HEK293 (cell line): ENCODE results near the gene METTL16.

Experiments used
- CTCF ChIA-PET: fragments of 350-600 bp; formaldehyde crosslinking; extraction: SDS; loops from one replicate; lab custom pipeline; 2021; ENCODE audit warnings: antibody characterized with exemption; lab: Yijun Ruan, JAX
- POLR2A ChIA-PET: fragments of 300-600 bp; formaldehyde crosslinking; extraction: SDS; loops from one replicate; lab custom pipeline; 2020; ENCODE audit warnings: antibody characterized with exemption, inconsistent platforms; lab: Yijun Ruan, JAX
- H3K27ac ChIP-seq: fragments of 200-500 bp; sonication (Bioruptor generic); 2 replicates; pipeline ENCODE4 v1.5.1; 2014; ENCODE audit warnings: low read depth, low read length, control low read depth, inconsistent platforms; ENCODE audit errors: extremely low read depth
- H3K36me3 ChIP-seq, 2 experiments: fragments of 200-500 bp in 1 of 2; sonication (Bioruptor generic) in 1 of 2; 1 replicate in 1 of 2; 2 replicates in 1 of 2; pipeline ENCODE4 v1.5.1; 2014 to 2017; ENCODE audit warnings: inconsistent platforms in 2 of 2, low read length in 2 of 2; ENCODE audit not compliant: control insufficient read depth in 2 of 2, insufficient read depth in 1 of 2
- H3K4me1 ChIP-seq: fragments of 200-500 bp; sonication (Bioruptor generic); 2 replicates; pipeline ENCODE4 v1.5.1; 2014; ENCODE audit warnings: mild to moderate bottlenecking, low read length, inconsistent platforms; ENCODE audit not compliant: control insufficient read depth, insufficient read depth
- H3K4me3 ChIP-seq: 2 replicates; pipeline ENCODE4 v1.5.1; 2011; ENCODE audit warnings: low read depth, mild to moderate bottlenecking, control low read depth, low read length, moderate library complexity
- H3K9me3 ChIP-seq: fragments of 200-500 bp; sonication (Bioruptor generic); 2 replicates; pipeline ENCODE4 v1.5.1; 2014; ENCODE audit warnings: low read depth, low read length, inconsistent platforms; ENCODE audit not compliant: control insufficient read depth, insufficient read depth
- EGR2 ChIP-seq: fragments of 450-650 bp; formaldehyde crosslinking; IDR thresholded peaks from 2 replicates; pipeline ENCODE4 v1.5.1; 2016; ENCODE audit warnings: low read depth, missing biosample characterization, missing genetic modification characterization
- HOXC10 ChIP-seq: sonication (generic); formaldehyde crosslinking; IDR thresholded peaks from 2 replicates; pipeline ENCODE4 v1.8.1; 2023; ENCODE audit warnings: mild to moderate bottlenecking, missing genetic modification reagents
- IKZF3 ChIP-seq: fragments of 450-650 bp; IDR thresholded peaks from 2 replicates; pipeline ENCODE4 v1.5.0; 2018; ENCODE audit warnings: missing biosample characterization, mild to moderate bottlenecking, missing genetic modification characterization, moderate library complexity
- KLF8 ChIP-seq: fragments of 450-650 bp; formaldehyde crosslinking; IDR thresholded peaks from 2 replicates; pipeline ENCODE4 v1.5.1; 2016; ENCODE audit warnings: missing biosample characterization, missing genetic modification characterization
- SCRT1 ChIP-seq: fragments of 450-650 bp; formaldehyde crosslinking; IDR thresholded peaks from 2 replicates; pipeline ENCODE4 v1.5.1; 2016; ENCODE audit warnings: missing biosample characterization, missing genetic modification characterization, borderline replicate concordance
- SP2 ChIP-seq: fragments of 450-650 bp; formaldehyde crosslinking; IDR thresholded peaks from 2 replicates; pipeline ENCODE4 v1.5.1; 2016; ENCODE audit warnings: missing biosample characterization, missing genetic modification characterization
- ZBTB20 ChIP-seq: fragments of 450-650 bp; formaldehyde crosslinking; IDR thresholded peaks from 2 replicates; pipeline ENCODE4 v1.5.1; 2016; ENCODE audit warnings: missing biosample characterization, missing genetic modification characterization
- ZBTB48 ChIP-seq: fragments of 450-650 bp; formaldehyde crosslinking; IDR thresholded peaks from 2 replicates; pipeline ENCODE4 v1.5.1; 2016; ENCODE audit warnings: missing biosample characterization, missing genetic modification characterization
- ZNF146 ChIP-seq: fragments of 450-650 bp; formaldehyde crosslinking; IDR thresholded peaks from 2 replicates; pipeline ENCODE4 v1.5.1; 2016; ENCODE audit warnings: missing biosample characterization, missing genetic modification characterization
- ZNF248 ChIP-seq: fragments of 450-650 bp; formaldehyde crosslinking; IDR thresholded peaks from 2 replicates; pipeline ENCODE4 v1.5.1; 2017; ENCODE audit warnings: missing biosample characterization, missing genetic modification characterization
- ZNF510 ChIP-seq: fragments of 450-650 bp; formaldehyde crosslinking; IDR thresholded peaks from 2 replicates; pipeline ENCODE4 v1.5.1; 2018; ENCODE audit warnings: mild to moderate bottlenecking, missing genetic modification characterization, missing biosample characterization; ENCODE audit not compliant: insufficient replicate concordance
- ZNF548 ChIP-seq: fragments of 450-650 bp; formaldehyde crosslinking; IDR thresholded peaks from 2 replicates; pipeline ENCODE4 v1.5.1; 2016; ENCODE audit warnings: missing biosample characterization, missing genetic modification characterization
- ZNF558 ChIP-seq: fragments of 450-650 bp; formaldehyde crosslinking; IDR thresholded peaks from 2 replicates; pipeline ENCODE4 v1.5.1; 2016; ENCODE audit warnings: missing biosample characterization, missing genetic modification characterization
- ZNF600 ChIP-seq: fragments of 450-650 bp; formaldehyde crosslinking; IDR thresholded peaks from 2 replicates; pipeline ENCODE4 v1.5.1; 2016; ENCODE audit warnings: missing biosample characterization, missing genetic modification characterization
- ZNF629 ChIP-seq: fragments of 450-650 bp; formaldehyde crosslinking; IDR thresholded peaks from 2 replicates; pipeline ENCODE4 v1.5.1; 2017; ENCODE audit warnings: missing biosample characterization, missing genetic modification characterization
- ZNF776 ChIP-seq: fragments of 450-650 bp; formaldehyde crosslinking; IDR thresholded peaks from 2 replicates; pipeline ENCODE4 v1.5.0; 2017; ENCODE audit warnings: missing biosample characterization, missing genetic modification characterization, borderline replicate concordance
- TF ChIP-seq, protein P1 (sequence below): fragments of 450-650 bp; formaldehyde crosslinking; IDR thresholded peaks from 2 replicates; pipeline ENCODE4 v1.5.1; 2016; ENCODE audit warnings: missing biosample characterization, missing genetic modification characterization
- TF ChIP-seq, protein P2 (sequence below): fragments of 450-650 bp; formaldehyde crosslinking; IDR thresholded peaks from 2 replicates; pipeline ENCODE4 v1.5.1; 2016; ENCODE audit warnings: missing biosample characterization, missing genetic modification characterization
- TF ChIP-seq, protein P3 (sequence below): fragments of 450-650 bp; formaldehyde crosslinking; IDR thresholded peaks from 2 replicates; pipeline ENCODE4 v1.5.1; 2016; ENCODE audit warnings: missing biosample characterization, missing genetic modification characterization
- TF ChIP-seq, protein P4 (sequence below): fragments of 450-650 bp; formaldehyde crosslinking; IDR thresholded peaks from 2 replicates; pipeline ENCODE4 v1.5.1; 2016; ENCODE audit warnings: missing biosample characterization, missing genetic modification characterization
- TF ChIP-seq, protein P5 (sequence below): fragments of 450-650 bp; formaldehyde crosslinking; IDR thresholded peaks from 2 replicates; pipeline ENCODE4 v1.5.0; 2017; ENCODE audit warnings: missing biosample characterization, missing genetic modification characterization, borderline replicate concordance

METTL16 gene

DNA sequence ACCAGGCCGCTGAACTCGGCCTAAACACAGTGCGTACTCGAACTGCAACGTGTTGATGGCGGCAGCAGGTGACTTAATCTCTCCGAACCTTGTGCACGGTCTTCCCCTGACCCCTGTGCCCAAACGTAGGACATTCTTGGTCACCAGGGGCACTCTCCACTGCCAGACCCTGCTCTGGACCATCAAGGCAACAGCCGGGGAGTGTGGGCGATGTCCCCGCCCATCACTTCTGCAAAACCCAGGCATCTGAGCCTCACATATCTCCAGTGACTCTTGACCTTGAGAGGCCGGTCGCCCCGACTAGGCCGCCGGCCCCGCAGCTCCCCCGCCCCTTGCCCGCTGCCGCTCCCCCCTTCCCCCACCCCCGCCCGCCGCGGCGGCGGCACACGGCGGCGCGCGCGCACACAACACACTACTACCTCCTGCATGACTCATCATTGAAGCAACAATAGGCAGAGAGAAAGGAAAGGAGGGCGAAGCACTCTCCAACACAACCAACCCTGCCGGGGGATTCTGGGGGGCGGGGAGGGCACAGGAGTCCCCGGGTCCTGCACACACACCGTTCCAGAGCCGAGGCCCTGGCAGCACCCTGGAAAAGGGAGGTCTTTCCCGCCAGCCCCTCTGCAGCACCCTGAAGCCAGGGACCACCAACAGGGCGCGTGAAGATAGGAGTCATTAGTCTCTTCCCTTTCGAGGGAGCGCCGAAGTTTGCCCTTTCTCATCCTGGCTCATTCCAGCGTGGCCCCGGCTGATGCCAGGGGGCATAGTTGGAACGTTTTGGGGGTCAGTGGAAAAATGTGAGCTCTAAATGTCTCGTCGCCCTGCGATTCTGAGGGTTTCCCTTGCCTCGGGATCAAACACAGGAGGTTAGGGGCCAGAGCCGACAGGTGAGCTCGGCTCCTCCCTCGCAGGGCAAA, 112.8 kb downstream of the METTL16 start:
- Histone ChIP-seq H3K9me3 (no peaks in the 10 kb centered on the region), H3K36me3 (no peaks in the 10 kb centered on the region), H3K4me3 (peak overlapping the region; percentile 48), H3K27ac (peak overlapping the region; percentile 92), H3K4me1 (peaks cover 40% of the 10 kb centered on the region)
- ChIA-PET POLR2A (interaction anchor here (1.0 to 3.6 kb wide), 7 partner anchors 10 to 95 kb away, joined by 4 to 25 read pairs (median 7); partner anchors contain the start of genes SMG6, SRR and TSR1), CTCF (interaction anchor here (0.6 to 11.4 kb wide), 5 partner anchors 10 to 17 kb away, joined by 3 to 116 read pairs (median 3); no protein-coding TSS in a partner anchor)
- TF ChIP-seq EGR2 (tag by site-specific recombination) (0 out of 2 replicates have a peak, but pooled peaks have one; percentile 27), ZNF248 (no peak), KLF8 (tag by site-specific recombination) (peak; percentile 32; the same call in 1 of the 2 replicates), ZNF776 (no peak), ZNF600 (tag by site-specific recombination) (peak; percentile 57), SCRT1 (0 out of 2 replicates have a peak, but pooled peaks have one; percentile 53), ZNF629 (tag by site-specific recombination) (peak; percentile 16; the same call in 1 of the 2 replicates), ZNF510 (no peak), SP2 (tag by site-specific recombination) (peak; percentile 50), ZBTB48 (tag by site-specific recombination) (peak; percentile 99), ZNF558 (tag by site-specific recombination) (no peak), ZNF146 (tag by site-specific recombination) (no peak), IKZF3 (peak; percentile 76; the same call in 1 of the 2 replicates), ZNF548 (tag by site-specific recombination) (no peak), ZBTB20 (peak; percentile 91), HOXC10 (CRISPR knock-in tag) (no peak)
- TF ChIP-seq, protein P1, sequence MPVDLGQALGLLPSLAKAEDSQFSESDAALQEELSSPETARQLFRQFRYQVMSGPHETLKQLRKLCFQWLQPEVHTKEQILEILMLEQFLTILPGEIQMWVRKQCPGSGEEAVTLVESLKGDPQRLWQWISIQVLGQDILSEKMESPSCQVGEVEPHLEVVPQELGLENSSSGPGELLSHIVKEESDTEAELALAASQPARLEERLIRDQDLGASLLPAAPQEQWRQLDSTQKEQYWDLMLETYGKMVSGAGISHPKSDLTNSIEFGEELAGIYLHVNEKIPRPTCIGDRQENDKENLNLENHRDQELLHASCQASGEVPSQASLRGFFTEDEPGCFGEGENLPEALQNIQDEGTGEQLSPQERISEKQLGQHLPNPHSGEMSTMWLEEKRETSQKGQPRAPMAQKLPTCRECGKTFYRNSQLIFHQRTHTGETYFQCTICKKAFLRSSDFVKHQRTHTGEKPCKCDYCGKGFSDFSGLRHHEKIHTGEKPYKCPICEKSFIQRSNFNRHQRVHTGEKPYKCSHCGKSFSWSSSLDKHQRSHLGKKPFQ (tag by site-specific recombination), result no peak
- TF ChIP-seq, protein P2, sequence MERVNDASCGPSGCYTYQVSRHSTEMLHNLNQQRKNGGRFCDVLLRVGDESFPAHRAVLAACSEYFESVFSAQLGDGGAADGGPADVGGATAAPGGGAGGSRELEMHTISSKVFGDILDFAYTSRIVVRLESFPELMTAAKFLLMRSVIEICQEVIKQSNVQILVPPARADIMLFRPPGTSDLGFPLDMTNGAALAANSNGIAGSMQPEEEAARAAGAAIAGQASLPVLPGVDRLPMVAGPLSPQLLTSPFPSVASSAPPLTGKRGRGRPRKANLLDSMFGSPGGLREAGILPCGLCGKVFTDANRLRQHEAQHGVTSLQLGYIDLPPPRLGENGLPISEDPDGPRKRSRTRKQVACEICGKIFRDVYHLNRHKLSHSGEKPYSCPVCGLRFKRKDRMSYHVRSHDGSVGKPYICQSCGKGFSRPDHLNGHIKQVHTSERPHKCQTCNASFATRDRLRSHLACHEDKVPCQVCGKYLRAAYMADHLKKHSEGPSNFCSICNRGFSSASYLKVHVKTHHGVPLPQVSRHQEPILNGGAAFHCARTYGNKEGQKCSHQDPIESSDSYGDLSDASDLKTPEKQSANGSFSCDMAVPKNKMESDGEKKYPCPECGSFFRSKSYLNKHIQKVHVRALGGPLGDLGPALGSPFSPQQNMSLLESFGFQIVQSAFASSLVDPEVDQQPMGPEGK, result peak; percentile 34; the same call in 1 of the 2 replicates
- TF ChIP-seq, protein P3, sequence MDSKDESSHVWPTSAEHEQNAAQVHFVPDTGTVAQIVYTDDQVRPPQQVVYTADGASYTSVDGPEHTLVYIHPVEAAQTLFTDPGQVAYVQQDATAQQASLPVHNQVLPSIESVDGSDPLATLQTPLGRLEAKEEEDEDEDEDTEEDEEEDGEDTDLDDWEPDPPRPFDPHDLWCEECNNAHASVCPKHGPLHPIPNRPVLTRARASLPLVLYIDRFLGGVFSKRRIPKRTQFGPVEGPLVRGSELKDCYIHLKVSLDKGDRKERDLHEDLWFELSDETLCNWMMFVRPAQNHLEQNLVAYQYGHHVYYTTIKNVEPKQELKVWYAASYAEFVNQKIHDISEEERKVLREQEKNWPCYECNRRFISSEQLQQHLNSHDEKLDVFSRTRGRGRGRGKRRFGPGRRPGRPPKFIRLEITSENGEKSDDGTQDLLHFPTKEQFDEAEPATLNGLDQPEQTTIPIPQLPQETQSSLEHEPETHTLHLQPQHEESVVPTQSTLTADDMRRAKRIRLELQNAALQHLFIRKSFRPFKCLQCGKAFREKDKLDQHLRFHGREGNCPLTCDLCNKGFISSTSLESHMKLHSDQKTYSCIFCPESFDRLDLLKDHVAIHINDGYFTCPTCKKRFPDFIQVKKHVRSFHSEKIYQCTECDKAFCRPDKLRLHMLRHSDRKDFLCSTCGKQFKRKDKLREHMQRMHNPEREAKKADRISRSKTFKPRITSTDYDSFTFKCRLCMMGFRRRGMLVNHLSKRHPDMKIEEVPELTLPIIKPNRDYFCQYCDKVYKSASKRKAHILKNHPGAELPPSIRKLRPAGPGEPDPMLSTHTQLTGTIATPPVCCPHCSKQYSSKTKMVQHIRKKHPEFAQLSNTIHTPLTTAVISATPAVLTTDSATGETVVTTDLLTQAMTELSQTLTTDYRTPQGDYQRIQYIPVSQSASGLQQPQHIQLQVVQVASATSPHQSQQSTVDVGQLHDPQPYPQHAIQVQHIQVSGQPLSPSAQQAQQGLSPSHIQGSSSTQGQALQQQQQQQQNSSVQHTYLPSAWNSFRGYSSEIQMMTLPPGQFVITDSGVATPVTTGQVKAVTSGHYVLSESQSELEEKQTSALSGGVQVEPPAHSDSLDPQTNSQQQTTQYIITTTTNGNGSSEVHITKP (tag by site-specific recombination), result peak; percentile 73
- TF ChIP-seq, protein P4, sequence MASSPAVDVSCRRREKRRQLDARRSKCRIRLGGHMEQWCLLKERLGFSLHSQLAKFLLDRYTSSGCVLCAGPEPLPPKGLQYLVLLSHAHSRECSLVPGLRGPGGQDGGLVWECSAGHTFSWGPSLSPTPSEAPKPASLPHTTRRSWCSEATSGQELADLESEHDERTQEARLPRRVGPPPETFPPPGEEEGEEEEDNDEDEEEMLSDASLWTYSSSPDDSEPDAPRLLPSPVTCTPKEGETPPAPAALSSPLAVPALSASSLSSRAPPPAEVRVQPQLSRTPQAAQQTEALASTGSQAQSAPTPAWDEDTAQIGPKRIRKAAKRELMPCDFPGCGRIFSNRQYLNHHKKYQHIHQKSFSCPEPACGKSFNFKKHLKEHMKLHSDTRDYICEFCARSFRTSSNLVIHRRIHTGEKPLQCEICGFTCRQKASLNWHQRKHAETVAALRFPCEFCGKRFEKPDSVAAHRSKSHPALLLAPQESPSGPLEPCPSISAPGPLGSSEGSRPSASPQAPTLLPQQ, result no peak
- TF ChIP-seq, protein P5, sequence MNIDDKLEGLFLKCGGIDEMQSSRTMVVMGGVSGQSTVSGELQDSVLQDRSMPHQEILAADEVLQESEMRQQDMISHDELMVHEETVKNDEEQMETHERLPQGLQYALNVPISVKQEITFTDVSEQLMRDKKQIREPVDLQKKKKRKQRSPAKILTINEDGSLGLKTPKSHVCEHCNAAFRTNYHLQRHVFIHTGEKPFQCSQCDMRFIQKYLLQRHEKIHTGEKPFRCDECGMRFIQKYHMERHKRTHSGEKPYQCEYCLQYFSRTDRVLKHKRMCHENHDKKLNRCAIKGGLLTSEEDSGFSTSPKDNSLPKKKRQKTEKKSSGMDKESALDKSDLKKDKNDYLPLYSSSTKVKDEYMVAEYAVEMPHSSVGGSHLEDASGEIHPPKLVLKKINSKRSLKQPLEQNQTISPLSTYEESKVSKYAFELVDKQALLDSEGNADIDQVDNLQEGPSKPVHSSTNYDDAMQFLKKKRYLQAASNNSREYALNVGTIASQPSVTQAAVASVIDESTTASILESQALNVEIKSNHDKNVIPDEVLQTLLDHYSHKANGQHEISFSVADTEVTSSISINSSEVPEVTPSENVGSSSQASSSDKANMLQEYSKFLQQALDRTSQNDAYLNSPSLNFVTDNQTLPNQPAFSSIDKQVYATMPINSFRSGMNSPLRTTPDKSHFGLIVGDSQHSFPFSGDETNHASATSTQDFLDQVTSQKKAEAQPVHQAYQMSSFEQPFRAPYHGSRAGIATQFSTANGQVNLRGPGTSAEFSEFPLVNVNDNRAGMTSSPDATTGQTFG (tag by site-specific recombination), result no peak
